HEK293T (cell line): ENCODE results near the gene VAV2.

Source experiments
- CTBP1 ChIP-seq: fragments of 450-650 bp; IDR thresholded peaks from 2 replicates; pipeline ENCODE4 v1.6.1; 2016; ENCODE audit warnings: borderline replicate concordance
- ELF4 ChIP-seq: fragments of 450-650 bp; IDR thresholded peaks from 2 replicates; pipeline ENCODE4 v1.6.1; 2017; ENCODE audit warnings: antibody characterized with exemption
- FOXM1 ChIP-seq: fragments of 450-650 bp; IDR thresholded peaks from 2 replicates; pipeline ENCODE4 v1.6.1; 2017; ENCODE audit warnings: mild to moderate bottlenecking, borderline replicate concordance
- HDGF ChIP-seq: fragments of 450-650 bp; IDR thresholded peaks from 2 replicates; pipeline ENCODE4 v1.6.1; 2017; ENCODE audit warnings: antibody characterized with exemption, borderline replicate concordance
- L3MBTL2 ChIP-seq: fragments of 450-650 bp; conservative IDR thresholded peaks from 2 replicates; pipeline ENCODE4 v1.6.1; 2016; ENCODE audit warnings: mild to moderate bottlenecking
- SP1 ChIP-seq: fragments of 450-650 bp; IDR thresholded peaks from 2 replicates; pipeline ENCODE4 v1.6.1; 2017
- SUZ12 ChIP-seq: fragments of 450-650 bp; IDR thresholded peaks from 2 replicates; pipeline ENCODE4 v1.6.1; 2016; ENCODE audit warnings: mild to moderate bottlenecking
- TARDBP ChIP-seq: fragments of 450-650 bp; IDR thresholded peaks from 2 replicates; pipeline ENCODE4 v1.6.1; 2016
- ZNF384 ChIP-seq: fragments of 450-650 bp; IDR thresholded peaks from 2 replicates; pipeline ENCODE4 v1.6.1; 2016

DNA sequence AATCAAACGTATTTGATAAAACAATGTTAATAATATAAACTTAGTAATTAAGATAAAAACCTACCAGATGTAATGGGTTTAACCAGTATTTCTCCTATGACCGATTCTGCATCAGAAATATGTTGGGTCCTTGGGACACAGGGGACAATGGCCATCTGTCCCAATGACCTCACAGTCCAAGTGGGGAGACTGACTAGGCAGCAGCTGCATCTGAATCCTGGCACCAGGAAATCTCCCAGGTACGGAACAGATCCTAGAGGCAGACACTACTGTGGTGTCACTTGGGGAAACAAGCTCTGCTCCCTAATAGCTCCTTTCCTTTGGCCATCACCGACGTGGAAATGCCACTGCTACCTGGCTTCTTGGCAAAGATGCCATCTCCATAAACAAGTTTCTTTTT lies 172.2 kb downstream of the VAV2 start:
- no peak for TF ChIP-seq TARDBP
- TF ChIP-seq HDGF, result no peak
- no peak for TF ChIP-seq SP1
- TF ChIP-seq L3MBTL2, result no peak
- TF ChIP-seq ZNF384, result no peak
- TF ChIP-seq ELF4, result no peak
- no peak for TF ChIP-seq FOXM1
- TF ChIP-seq CTBP1, result no peak
- TF ChIP-seq SUZ12, result no peak
